Ishikawa (cell line): Measurements from ENCODE around the gene CXCR4.

Source experiments
- CEBPB ChIP-seq: IDR thresholded peaks from 2 replicates; pipeline ENCODE4 v1.6.1; 2012
- CREB1 ChIP-seq: IDR thresholded peaks from 2 replicates; pipeline ENCODE4 v1.6.1; 2012; ENCODE audit warnings: low read depth
- EGR1 ChIP-seq: IDR thresholded peaks from 2 replicates; pipeline ENCODE4 v1.6.1; 2012
- EP300 ChIP-seq: IDR thresholded peaks from 2 replicates; pipeline ENCODE4 v1.6.1; 2012; ENCODE audit warnings: borderline replicate concordance
- FOXM1 ChIP-seq: IDR thresholded peaks from 2 replicates; pipeline ENCODE4 v1.6.1; 2012; ENCODE audit warnings: low read depth, borderline replicate concordance
- NFIC ChIP-seq: IDR thresholded peaks from 2 replicates; pipeline ENCODE4 v1.6.1; 2012
- RAD21 ChIP-seq: IDR thresholded peaks from 2 replicates; pipeline ENCODE4 v1.6.1; 2012; ENCODE audit warnings: low read depth
- TAF1 ChIP-seq: IDR thresholded peaks from 2 replicates; pipeline ENCODE4 v1.6.1; 2012; ENCODE audit warnings: low read depth, mild to moderate bottlenecking
- TCF12 ChIP-seq: IDR thresholded peaks from 2 replicates; pipeline ENCODE4 v1.6.1; 2012; ENCODE audit warnings: low read depth
- TEAD4 ChIP-seq: IDR thresholded peaks from 2 replicates; pipeline ENCODE4 v1.6.1; 2012
- YY1 ChIP-seq: IDR thresholded peaks from 2 replicates; pipeline ENCODE4 v1.6.1; 2012; ENCODE audit warnings: low read depth
- ZBTB7A ChIP-seq: IDR thresholded peaks from 2 replicates; pipeline ENCODE4 v1.6.1; 2012; ENCODE audit warnings: low read depth
- TF ChIP-seq, protein P1 (sequence below): IDR thresholded peaks from 2 replicates; pipeline ENCODE4 v1.6.1; 2012
- TF ChIP-seq, protein P2 (sequence below): IDR thresholded peaks from 2 replicates; pipeline ENCODE4 v1.6.1; 2012
- TF ChIP-seq, protein P3 (sequence below): IDR thresholded peaks from 2 replicates; pipeline ENCODE4 v1.6.1; 2012; ENCODE audit warnings: low read depth, mild to moderate bottlenecking

The CXCR4 gene

DNA sequence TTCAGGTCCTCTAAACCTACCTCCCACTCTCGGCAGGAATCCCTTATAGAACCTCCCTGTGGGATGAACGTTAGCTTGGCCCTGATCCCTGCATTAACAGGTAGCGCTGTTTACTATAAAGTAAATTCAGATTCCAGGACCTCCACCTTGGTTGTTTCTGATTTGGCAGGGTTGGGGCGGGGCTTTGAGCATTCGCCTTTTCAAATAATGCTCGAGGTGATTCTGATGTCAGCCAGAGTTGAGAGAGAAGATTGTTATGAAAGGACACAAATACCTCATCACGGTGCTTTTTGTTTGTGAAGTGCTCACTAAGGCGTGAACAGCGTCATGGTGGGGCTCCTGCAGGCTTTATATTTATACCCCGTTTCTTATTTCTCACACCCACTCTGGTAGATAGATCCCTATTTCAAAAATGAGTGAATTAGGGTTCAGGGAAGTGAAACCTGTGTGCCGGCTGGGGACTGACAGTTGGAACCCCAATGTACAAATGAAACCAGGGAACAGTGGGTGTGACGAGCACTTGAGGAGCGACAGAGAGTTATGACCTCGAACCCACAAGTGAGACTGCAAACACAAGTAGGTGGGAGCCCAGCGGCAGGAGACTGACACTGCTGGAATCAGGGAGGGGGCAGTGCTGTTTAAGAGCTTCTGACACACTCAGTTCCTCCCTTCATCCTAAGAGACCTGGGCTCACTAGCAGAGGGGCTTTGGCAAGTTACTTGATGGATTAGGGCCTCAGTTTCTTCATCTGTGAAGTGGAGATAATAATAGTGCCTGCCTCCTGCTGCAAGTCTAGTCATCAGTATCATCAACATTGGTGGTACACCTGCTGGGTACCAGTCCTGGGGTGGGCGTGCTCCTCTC, 14.2 kb upstream of the CXCR4 start:
- TF ChIP-seq CREB1 (no peak), NFIC (no peak), FOXM1 (no peak), YY1 (no peak), CEBPB (no peak), EP300 (no peak), ZBTB7A (no peak), RAD21 (no peak), TEAD4 (no peak), TAF1 (no peak), TCF12 (no peak)
- TF ChIP-seq, protein P1, sequence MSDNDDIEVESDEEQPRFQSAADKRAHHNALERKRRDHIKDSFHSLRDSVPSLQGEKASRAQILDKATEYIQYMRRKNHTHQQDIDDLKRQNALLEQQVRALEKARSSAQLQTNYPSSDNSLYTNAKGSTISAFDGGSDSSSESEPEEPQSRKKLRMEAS, result no peak
- TF ChIP-seq, protein P2, sequence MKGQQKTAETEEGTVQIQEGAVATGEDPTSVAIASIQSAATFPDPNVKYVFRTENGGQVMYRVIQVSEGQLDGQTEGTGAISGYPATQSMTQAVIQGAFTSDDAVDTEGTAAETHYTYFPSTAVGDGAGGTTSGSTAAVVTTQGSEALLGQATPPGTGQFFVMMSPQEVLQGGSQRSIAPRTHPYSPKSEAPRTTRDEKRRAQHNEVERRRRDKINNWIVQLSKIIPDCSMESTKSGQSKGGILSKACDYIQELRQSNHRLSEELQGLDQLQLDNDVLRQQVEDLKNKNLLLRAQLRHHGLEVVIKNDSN, result no peak
- TF ChIP-seq, protein P3, sequence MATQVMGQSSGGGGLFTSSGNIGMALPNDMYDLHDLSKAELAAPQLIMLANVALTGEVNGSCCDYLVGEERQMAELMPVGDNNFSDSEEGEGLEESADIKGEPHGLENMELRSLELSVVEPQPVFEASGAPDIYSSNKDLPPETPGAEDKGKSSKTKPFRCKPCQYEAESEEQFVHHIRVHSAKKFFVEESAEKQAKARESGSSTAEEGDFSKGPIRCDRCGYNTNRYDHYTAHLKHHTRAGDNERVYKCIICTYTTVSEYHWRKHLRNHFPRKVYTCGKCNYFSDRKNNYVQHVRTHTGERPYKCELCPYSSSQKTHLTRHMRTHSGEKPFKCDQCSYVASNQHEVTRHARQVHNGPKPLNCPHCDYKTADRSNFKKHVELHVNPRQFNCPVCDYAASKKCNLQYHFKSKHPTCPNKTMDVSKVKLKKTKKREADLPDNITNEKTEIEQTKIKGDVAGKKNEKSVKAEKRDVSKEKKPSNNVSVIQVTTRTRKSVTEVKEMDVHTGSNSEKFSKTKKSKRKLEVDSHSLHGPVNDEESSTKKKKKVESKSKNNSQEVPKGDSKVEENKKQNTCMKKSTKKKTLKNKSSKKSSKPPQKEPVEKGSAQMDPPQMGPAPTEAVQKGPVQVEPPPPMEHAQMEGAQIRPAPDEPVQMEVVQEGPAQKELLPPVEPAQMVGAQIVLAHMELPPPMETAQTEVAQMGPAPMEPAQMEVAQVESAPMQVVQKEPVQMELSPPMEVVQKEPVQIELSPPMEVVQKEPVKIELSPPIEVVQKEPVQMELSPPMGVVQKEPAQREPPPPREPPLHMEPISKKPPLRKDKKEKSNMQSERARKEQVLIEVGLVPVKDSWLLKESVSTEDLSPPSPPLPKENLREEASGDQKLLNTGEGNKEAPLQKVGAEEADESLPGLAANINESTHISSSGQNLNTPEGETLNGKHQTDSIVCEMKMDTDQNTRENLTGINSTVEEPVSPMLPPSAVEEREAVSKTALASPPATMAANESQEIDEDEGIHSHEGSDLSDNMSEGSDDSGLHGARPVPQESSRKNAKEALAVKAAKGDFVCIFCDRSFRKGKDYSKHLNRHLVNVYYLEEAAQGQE, result no peak

DNA sequence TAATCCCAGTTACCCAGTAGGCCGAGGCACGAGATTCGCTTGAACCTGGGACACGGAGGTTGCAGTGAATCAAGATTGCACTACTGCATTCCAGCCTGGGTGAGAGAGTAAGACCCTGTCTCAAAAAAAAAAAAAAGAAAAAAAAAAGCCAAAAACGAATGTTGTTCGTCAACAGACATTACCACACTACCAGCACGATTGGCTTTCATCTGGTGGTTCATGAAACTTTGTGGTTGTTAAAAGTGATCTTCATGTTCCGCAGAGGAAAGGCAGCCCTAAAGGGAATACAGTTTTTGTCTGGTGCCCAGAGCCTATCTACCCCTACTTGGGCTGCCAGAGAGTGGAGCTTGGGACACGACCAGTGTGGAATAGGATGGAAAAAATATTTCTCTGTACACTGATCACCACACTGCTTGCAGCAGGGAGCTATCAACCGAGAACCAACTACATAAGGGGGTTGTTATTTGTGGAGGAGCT, 13.6 kb upstream of the CXCR4 start:
- TF ChIP-seq YY1 (no peak), FOXM1 (no peak), EP300 (no peak), CEBPB (no peak), EGR1 (no peak), TEAD4 (no peak), RAD21 (no peak), ZBTB7A (no peak), NFIC (no peak), TAF1 (no peak)
- TF ChIP-seq, protein P1, result no peak
- TF ChIP-seq, protein P3, result no peak
- TF ChIP-seq, protein P2, result no peak

DNA sequence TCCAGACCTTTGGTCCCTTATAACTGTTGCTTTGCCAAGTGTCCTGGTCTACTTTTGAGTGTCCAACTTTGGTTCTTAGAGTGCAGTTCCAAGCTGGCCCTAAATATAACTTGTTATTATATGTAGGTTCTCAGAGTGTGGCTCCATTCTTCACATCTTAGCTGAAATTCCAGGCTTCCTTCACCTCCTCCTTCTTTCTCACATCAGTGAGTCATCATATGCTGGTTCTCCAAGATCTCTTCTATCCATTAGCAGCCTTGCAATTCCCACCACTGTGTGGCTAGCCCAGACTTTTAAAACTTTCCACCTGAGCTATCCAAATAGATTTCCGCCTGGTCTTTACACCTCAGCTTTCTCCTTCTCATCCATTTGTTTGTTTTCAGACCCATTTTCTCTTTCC, 12.6 kb upstream of the CXCR4 start:
- TF ChIP-seq YY1, result no peak
- no peak for TF ChIP-seq EP300

DNA sequence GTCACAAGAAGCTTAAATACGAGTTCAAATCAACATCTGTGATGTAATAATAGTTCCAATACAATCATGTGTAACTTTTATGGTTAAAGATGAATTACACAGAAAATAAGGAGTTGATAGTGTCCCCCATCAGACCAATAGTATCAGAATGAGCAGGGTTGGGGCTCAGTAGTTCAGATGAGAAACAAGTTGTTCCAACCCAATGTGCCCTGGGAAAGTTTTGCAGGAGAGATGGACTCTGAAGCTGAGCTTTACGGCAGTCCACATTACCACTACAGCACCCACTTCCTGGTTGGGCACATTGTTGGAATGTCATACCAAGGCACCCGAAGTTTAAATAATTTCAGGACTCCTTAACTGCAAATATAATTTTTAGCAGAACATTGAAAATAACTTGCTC, 12.1 kb upstream of the CXCR4 start:
- TF ChIP-seq TAF1, result no peak
- no peak for TF ChIP-seq EP300
- TF ChIP-seq CEBPB, result no peak
- no peak for TF ChIP-seq YY1
- no peak for TF ChIP-seq EGR1
- TF ChIP-seq, protein P1, result no peak
- TF ChIP-seq CREB1, result no peak
- no peak for TF ChIP-seq NFIC
- TF ChIP-seq RAD21, result no peak
- no peak for TF ChIP-seq TEAD4

DNA sequence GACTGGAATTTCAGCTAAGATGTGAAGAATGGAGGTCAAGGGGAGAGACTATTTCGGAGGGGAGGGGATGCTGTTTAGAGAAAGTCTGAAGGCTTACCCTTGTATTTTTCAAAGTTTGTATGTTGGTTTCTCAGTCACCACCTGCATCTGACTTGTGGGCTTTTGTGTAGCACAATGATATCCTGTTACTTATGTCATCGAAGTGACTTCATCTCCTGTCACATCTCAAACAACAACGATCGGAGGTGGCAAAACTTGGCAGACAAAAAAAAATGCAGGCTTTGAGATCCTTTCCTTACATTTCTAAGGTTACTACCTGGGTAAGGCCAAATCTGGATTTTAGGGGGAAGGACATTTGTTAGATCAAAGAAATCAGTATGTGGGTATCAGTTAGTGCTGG, 11.7 kb upstream of the CXCR4 start:
- TF ChIP-seq ZBTB7A, result no peak
- no peak for TF ChIP-seq NFIC
- TF ChIP-seq, protein P3, result no peak
- no peak for TF ChIP-seq TAF1
- TF ChIP-seq YY1, result no peak
- TF ChIP-seq TEAD4, result no peak
